Body of pancreas (tissue), 4 donors: Measurements from ENCODE around the gene ARID3A. TPM values are rescaled to one million over a fixed set of nuclear protein-coding genes. Genes with fewer than 3 reads are reported as not detected.

Experiments used
- ATAC-seq: fragments of 150-250 bp; one replicate; pipeline ENCODE4 v1.9.1; 2016
- DNase-seq, 4 donors: peaks; one replicate each; pipeline ENCODE4 v3.0.0-alpha.2; 2019
- H3K27ac ChIP-seq, 4 donors: fragments of 200-600 bp; sonication (generic); 1 replicate in 3 of 4; 2 replicates in 1 of 4; pipeline versions ENCODE4 v1.5.1 to v1.6.1; 2016 to 2019; ENCODE audit warnings: mild to moderate bottlenecking in 1 of 4, mixed read lengths in 1 of 4, moderate library complexity in 1 of 4
- H3K27me3 ChIP-seq, 2 donors: fragments of 200-600 bp; sonication (generic); one replicate each; pipeline ENCODE4 v1.6.0; 2016; ENCODE audit warnings: mild to moderate bottlenecking in 1 of 2
- H3K36me3 ChIP-seq, 2 donors: fragments of 200-600 bp; sonication (generic); replicated peaks in 1 of 2; 2 replicates each; pipeline ENCODE4 v1.5.1; 2016; ENCODE audit warnings: low read depth in 2 of 2; ENCODE audit not compliant: insufficient read depth in 1 of 2
- H3K4me1 ChIP-seq: fragments of 200-600 bp; sonication (generic); one replicate; pipeline ENCODE4 v1.6.0; 2016
- H3K4me3 ChIP-seq, 2 donors: fragments of 200-600 bp; sonication (generic); 1 replicate in 1 of 2; 2 replicates in 1 of 2; pipeline ENCODE4 v1.5.1; 2016 to 2019
- H3K9me3 ChIP-seq, 3 donors: fragments of 200-600 bp; sonication (generic); 1 replicate in 2 of 3; 2 replicates in 1 of 3; pipeline ENCODE4 v1.5.1; 2016
- POLR2A ChIP-seq, 3 donors: fragments of 450-650 bp; IDR thresholded peaks; one replicate each; pipeline ENCODE4 v1.6.1; 2016; ENCODE audit warnings: antibody characterized with exemption in 3 of 3, mild to moderate bottlenecking in 2 of 3
- WGBS, 2 donors: methylation state at CpG; one replicate each; pipeline ENCODE4 v1.1.5; 2017; 5-methylcytosine and 5-hydroxymethylcytosine counted together
- intact Hi-C: fragments of 100-400 bp; cut with DNase I; formaldehyde crosslinking; loops from one replicate; pipeline ENCODE4 v1.15.1; 2023
- total RNA-seq, 2 donors: library from RNA; depleted of rRNA; stranded (reverse); fragments of >200 nt; gene quantifications; one replicate each; pipeline ENCODE4 v1.1.0, GENCODE V29; 2016
- TF ChIP-seq, protein P1 (sequence below), 7 experiments: fragments of 450-650 bp in 4 of 7; fragments of 200-600 bp in 3 of 7; sonication (generic) in 3 of 7; IDR thresholded peaks; one replicate each; pipeline ENCODE4 v1.5.1; 2016 to 2019; ENCODE audit warnings: antibody characterized with exemption in 7 of 7

The ARID3A gene
- total RNA-seq, 2 donors from 2014 or later = 3.1 to 5.9 TPM

GRCh38 chr19:1006711-1007398 is 81.0 kb downstream of the ARID3A start:
- Histone ChIP-seq H3K27ac (no peak overlapping the region), H3K4me1 (peaks cover under 1% of the 10 kb centered on the region), H3K27me3 (peaks cover 0 to 4% of the 10 kb centered on the region in 2 donors), H3K9me3 (no peaks in the 10 kb centered on the region), H3K4me3 (no peak overlapping the region), H3K36me3 (peaks cover 5 to 15% of the 10 kb centered on the region in 2 donors)
- ATAC-seq = no peak
- 63 to 64% methylated on average over 13 to 27 of the region's 27 CpGs for WGBS, 2 donors
- intact Hi-C loops = no loop called here
- DNase-seq = no peak
- no peak for TF ChIP-seq POLR2A (IDR thresholded peaks at IDR 0.05)
- TF ChIP-seq, protein P1, sequence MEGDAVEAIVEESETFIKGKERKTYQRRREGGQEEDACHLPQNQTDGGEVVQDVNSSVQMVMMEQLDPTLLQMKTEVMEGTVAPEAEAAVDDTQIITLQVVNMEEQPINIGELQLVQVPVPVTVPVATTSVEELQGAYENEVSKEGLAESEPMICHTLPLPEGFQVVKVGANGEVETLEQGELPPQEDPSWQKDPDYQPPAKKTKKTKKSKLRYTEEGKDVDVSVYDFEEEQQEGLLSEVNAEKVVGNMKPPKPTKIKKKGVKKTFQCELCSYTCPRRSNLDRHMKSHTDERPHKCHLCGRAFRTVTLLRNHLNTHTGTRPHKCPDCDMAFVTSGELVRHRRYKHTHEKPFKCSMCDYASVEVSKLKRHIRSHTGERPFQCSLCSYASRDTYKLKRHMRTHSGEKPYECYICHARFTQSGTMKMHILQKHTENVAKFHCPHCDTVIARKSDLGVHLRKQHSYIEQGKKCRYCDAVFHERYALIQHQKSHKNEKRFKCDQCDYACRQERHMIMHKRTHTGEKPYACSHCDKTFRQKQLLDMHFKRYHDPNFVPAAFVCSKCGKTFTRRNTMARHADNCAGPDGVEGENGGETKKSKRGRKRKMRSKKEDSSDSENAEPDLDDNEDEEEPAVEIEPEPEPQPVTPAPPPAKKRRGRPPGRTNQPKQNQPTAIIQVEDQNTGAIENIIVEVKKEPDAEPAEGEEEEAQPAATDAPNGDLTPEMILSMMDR (IDR thresholded peaks at IDR 0.05) = no peak

DNA sequence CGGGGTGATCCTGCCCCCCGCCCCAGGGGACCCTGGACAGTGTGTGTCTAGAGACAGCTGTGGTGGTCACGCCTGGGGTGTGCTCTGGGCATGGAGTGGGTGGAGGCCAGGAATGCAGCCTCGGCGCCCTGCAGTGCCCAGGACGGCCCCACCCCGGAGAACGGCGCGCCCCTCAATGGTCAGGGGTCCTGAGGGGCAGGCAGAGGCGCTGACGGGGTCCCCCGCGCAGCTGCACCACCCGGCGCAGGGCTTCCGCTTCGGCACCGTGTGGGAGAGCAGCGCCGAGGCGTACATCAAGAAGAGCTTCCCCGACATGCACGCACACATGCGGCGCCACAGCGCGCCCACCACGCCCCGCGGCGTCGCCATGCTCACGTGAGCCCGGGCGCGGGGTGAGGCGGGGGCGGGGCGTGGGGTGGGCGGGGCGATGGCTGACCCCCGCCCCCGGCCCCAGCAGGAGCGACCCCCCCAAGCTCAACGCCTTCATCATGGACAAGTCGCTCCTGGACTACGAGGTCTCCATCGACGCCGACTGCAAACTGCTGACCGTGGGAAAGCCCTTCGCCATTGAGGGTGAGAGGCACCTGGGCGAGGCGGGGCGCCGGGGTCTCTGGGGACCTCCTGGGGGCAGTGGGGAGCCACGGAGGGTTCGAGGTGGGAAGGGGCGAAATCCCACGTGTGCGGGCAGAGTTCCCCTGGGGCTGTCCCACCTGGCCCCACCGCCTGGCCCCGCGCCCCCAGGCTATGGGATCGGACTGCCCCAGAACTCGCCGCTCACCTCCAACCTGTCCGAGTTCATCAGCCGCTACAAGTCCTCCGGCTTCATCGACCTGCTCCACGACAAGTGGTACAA is 81.8 kb downstream of the ARID3A start:
- intact Hi-C loops = no loop called here
- TF ChIP-seq, protein P1 (IDR thresholded peaks at IDR 0.05) = no peak
- TF ChIP-seq POLR2A (IDR thresholded peaks at IDR 0.05) = no peak
- Histone ChIP-seq H3K27me3 (peaks cover 0 to 2% of the 10 kb centered on the region in 2 donors), H3K4me3 (no peak overlapping the region), H3K27ac (no peak overlapping the region), H3K36me3 (peaks cover 5 to 22% of the 10 kb centered on the region in 2 donors), H3K4me1 (no peaks in the 10 kb centered on the region), H3K9me3 (no peaks in the 10 kb centered on the region)
- no peak for ATAC-seq
- 68 to 82% methylated on average over 5 to 58 of the region's 73 CpGs for WGBS, 2 donors
- no peak for DNase-seq

GRCh38 chr19:1008268-1009040 is 82.6 kb downstream of the ARID3A start:
- no peaks in the 10 kb centered on the region for H3K27me3 ChIP-seq
- 90 to 92% methylated on average over 25 to 38 of the region's 45 CpGs for WGBS, 2 donors
- no peaks in the 10 kb centered on the region for H3K9me3 ChIP-seq
- DNase-seq = no peak
- ATAC-seq = no peak
- TF ChIP-seq POLR2A (IDR thresholded peaks at IDR 0.05) = no peak
- TF ChIP-seq, protein P1 (IDR thresholded peaks at IDR 0.05) = no peak
- H3K36me3 ChIP-seq = peaks cover 5 to 22% of the 10 kb centered on the region in 2 donors
- intact Hi-C loops = no loop called here
- H3K4me3 ChIP-seq = no peak overlapping the region
- H3K27ac ChIP-seq = no peak overlapping the region
- no peaks in the 10 kb centered on the region for H3K4me1 ChIP-seq

DNA sequence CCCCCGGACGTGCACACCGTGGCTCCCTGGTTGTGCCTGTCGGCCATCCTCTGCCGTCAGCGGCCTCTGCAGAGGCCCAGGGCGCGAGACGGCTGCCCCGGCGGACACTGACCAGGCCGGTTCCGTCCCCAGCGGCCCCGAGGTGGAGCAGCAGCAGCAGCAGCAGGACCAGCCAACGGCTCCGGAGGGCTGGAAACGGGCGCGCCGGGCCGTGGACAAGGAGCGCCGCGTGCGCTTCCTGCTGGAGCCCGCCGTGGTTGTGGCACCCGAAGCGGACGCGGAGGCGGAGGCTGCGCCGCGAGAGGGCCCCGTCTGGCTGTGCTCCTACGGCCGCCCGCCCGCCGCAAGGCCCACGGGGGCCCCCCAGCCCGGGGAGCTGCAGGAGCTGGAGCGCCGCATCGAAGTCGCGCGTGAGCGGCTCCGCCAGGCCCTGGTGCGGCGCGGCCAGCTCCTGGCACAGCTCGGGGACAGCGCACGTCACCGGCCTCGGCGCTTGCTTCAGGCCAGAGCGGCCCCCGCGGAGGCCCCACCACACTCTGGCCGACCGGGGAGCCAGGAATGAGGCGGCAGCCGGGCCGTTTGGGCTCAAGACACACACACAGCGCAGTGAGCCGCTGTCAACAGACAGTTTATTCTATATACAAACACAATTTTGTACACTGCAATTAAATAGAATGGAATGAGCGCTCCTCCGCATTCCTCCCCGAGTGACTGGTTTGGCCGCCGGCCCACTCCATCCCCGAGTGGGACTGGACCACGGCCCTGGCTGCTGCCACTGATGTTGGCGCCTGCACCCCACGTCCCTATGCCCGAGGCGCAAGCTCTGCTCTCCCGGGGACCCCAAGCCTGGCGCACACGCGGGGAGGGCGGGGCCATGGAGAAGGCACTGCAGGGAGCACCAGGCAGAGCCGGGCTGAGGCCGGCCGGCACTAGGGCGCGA is 83.5 kb downstream of the ARID3A start:
- Histone ChIP-seq H3K4me3 (no peak overlapping the region), H3K36me3 (peaks cover 5 to 22% of the 10 kb centered on the region in 2 donors), H3K4me1 (no peaks in the 10 kb centered on the region), H3K9me3 (no peaks in the 10 kb centered on the region), H3K27me3 (no peaks in the 10 kb centered on the region), H3K27ac (no peak overlapping the region)
- intact Hi-C loops = no loop called here
- DNase-seq (no peak), ATAC-seq (no peak)
- TF ChIP-seq, protein P1 (IDR thresholded peaks at IDR 0.05) = no peak
- no peak for TF ChIP-seq POLR2A (IDR thresholded peaks at IDR 0.05)
- WGBS, 2 donors = 83 to 84% methylated on average over 32 to 79 of the region's 92 CpGs
